WTC11 (cell line): ENCODE data around the gene RPS29. TPM values are rescaled to one million over a fixed set of nuclear protein-coding genes. Genes with fewer than 3 reads are reported as not detected.

Experiments used
- ATAC-seq: fragments of 200-7000 bp; cut with Tn5 transposase; 2 replicates; pipeline ENCODE4 v1.10.0; 2021; ENCODE audit warnings: mild to moderate bottlenecking, moderate library complexity
- CTCF ChIA-PET: fragments of 300-600 bp; sonication (Branson Sonifier 250); formaldehyde crosslinking; loops from one replicate; lab custom pipeline; 2021; ENCODE audit warnings: antibody characterized with exemption; lab: Charles Lee
- POLR2A ChIA-PET: fragments of 350-600 bp; sonication (Branson Sonifier 250); formaldehyde crosslinking; loops from one replicate; lab custom pipeline; 2021; ENCODE audit warnings: antibody characterized with exemption; lab: Charles Lee
- DNase-seq: peaks from one replicate; pipeline ENCODE4 v3.0.0; 2021; ENCODE audit warnings: low spot score
- H3K27ac Mint-ChIP-seq: 2 replicates; pipeline ENCODE4 v1.8.0; 2021; ENCODE audit warnings: mixed read lengths
- H3K27me3 Mint-ChIP-seq: 2 replicates; pipeline ENCODE4 v1.8.0; 2021; ENCODE audit warnings: low read depth, mild to moderate bottlenecking, moderate library complexity, mixed read lengths
- H3K36me3 Mint-ChIP-seq: 2 replicates; pipeline ENCODE4 v1.8.0; 2021; ENCODE audit warnings: mixed read lengths
- H3K4me1 Mint-ChIP-seq: 2 replicates; pipeline ENCODE4 v1.8.0; 2022; ENCODE audit warnings: mixed read lengths
- H3K4me3 Mint-ChIP-seq: 2 replicates; pipeline ENCODE4 v1.8.0; 2021; ENCODE audit warnings: mild to moderate bottlenecking, moderate library complexity, mixed read lengths
- H3K9me3 Mint-ChIP-seq: 2 replicates; pipeline ENCODE4 v1.8.0; 2021; ENCODE audit warnings: mixed read lengths
- E2F5 ChIP-seq: sonication (generic); formaldehyde crosslinking; IDR thresholded peaks from 2 replicates; pipeline ENCODE4 v1.8.1; 2022; ENCODE audit warnings: mild to moderate bottlenecking, moderate library complexity, missing genetic modification reagents
- ESRRA ChIP-seq: sonication (generic); formaldehyde crosslinking; IDR thresholded peaks from 2 replicates; pipeline ENCODE4 v1.8.1; 2022; ENCODE audit warnings: mild to moderate bottlenecking, missing genetic modification reagents, borderline replicate concordance
- GTF2I ChIP-seq: fragments of 250-450 bp; sonication (Bioruptor Pico); conservative IDR thresholded peaks from 2 replicates; pipeline ENCODE4 v1.4.0; 2021; ENCODE audit warnings: mild to moderate bottlenecking
- IRF2 ChIP-seq: sonication (generic); formaldehyde crosslinking; IDR thresholded peaks from 2 replicates; pipeline ENCODE4 v1.8.0; 2022; ENCODE audit warnings: low read depth, missing genetic modification reagents, borderline replicate concordance
- NFATC4 ChIP-seq: fragments of 250-450 bp; sonication (Bioruptor Pico); IDR thresholded peaks from 2 replicates; pipeline ENCODE4 v1.9.0; 2021; ENCODE audit warnings: mild to moderate bottlenecking
- TEAD1 ChIP-seq: sonication (generic); formaldehyde crosslinking; IDR thresholded peaks from 2 replicates; pipeline ENCODE4 v1.8.0; 2022; ENCODE audit warnings: mild to moderate bottlenecking, missing genetic modification reagents
- TEAD4 ChIP-seq: sonication (generic); formaldehyde crosslinking; IDR thresholded peaks from 2 replicates; pipeline ENCODE4 v1.8.0; 2022; ENCODE audit warnings: mild to moderate bottlenecking, missing genetic modification reagents
- ZBTB43 ChIP-seq: sonication (generic); formaldehyde crosslinking; IDR thresholded peaks from 2 replicates; pipeline ENCODE4 v1.8.1; 2023; ENCODE audit warnings: mild to moderate bottlenecking, missing genetic modification reagents
- ZMAT4 ChIP-seq: fragments of 250-450 bp; sonication (Bioruptor Pico); IDR thresholded peaks from 2 replicates; pipeline ENCODE4 v1.9.0; 2021; ENCODE audit warnings: mild to moderate bottlenecking
- ZNF121 ChIP-seq: sonication (generic); formaldehyde crosslinking; IDR thresholded peaks from 2 replicates; pipeline ENCODE4 v1.8.0; 2023; ENCODE audit warnings: missing genetic modification reagents
- ZNF281 ChIP-seq: sonication (generic); formaldehyde crosslinking; IDR thresholded peaks from 2 replicates; pipeline ENCODE4 v1.8.0; 2023; ENCODE audit warnings: mild to moderate bottlenecking, missing genetic modification reagents
- ZNF425 ChIP-seq: fragments of 250-450 bp; sonication (Bioruptor Pico); conservative IDR thresholded peaks from 2 replicates; pipeline ENCODE4 v1.9.0; 2021; ENCODE audit warnings: mild to moderate bottlenecking
- ZNF512 ChIP-seq: sonication (generic); formaldehyde crosslinking; IDR thresholded peaks from 2 replicates; pipeline ENCODE4 v1.8.1; 2022; ENCODE audit warnings: missing genetic modification reagents, borderline replicate concordance
- ZNF671 ChIP-seq: fragments of 250-450 bp; sonication (Bioruptor Pico); IDR thresholded peaks from 2 replicates; pipeline ENCODE4 v1.8.0; 2021; ENCODE audit warnings: mild to moderate bottlenecking
- total RNA-seq: library from RNA; stranded (reverse); gene quantifications from 3 replicates; pipeline ENCODE4 v1.2.3, GENCODE V29; 2021

The RPS29 gene
- total RNA-seq, 1 experiment from 2014 or later, result 2,168 TPM

- CTCF ChIA-PET, result interaction anchor here (0.7 to 1.2 kb wide), 3 partner anchors 10 to 400 kb away, joined by 3 to 8 read pairs (median 3); partner anchors contain the start of gene NEMF
- TF ChIP-seq GTF2I (CRISPR knock-in tag), result 0 out of 2 replicates have a peak, but pooled peaks have one; percentile 65
- no peak for TF ChIP-seq ESRRA (CRISPR knock-in tag)
- TF ChIP-seq TEAD4 (CRISPR knock-in tag), result no peak
- DNase-seq (no peak), ATAC-seq (no peak)
- POLR2A ChIA-PET, result interaction anchor here (0.9 to 1.3 kb wide), 2 partner anchors 10 to 228 kb away, joined by 3 to 5 read pairs; partner anchors contain the start of gene NEMF
- peak overlapping the region; percentile 32; the same call in 1 of the 2 replicates for H3K27ac Mint-ChIP-seq
- no peaks in the 10 kb centered on the region for H3K27me3 Mint-ChIP-seq
- no peaks in the 10 kb centered on the region for H3K9me3 Mint-ChIP-seq
- H3K4me1 Mint-ChIP-seq, result peaks cover 17% of the 10 kb centered on the region
- H3K36me3 Mint-ChIP-seq, result peaks cover 21% of the 10 kb centered on the region
- no peak overlapping the region for H3K4me3 Mint-ChIP-seq
Observed at GRCh38 chr14:49623941-49624839, 38.0 kb upstream of the RPS29 start.

- no peaks in the 10 kb centered on the region for H3K9me3 Mint-ChIP-seq
- H3K36me3 Mint-ChIP-seq, result peaks cover 26% of the 10 kb centered on the region
- CTCF ChIA-PET, result interaction anchor here (1.2 to 3.7 kb wide), 3 partner anchors 11 to 229 kb away, joined by 3 to 24 read pairs (median 8); partner anchors contain the start of gene NEMF
- H3K4me3 Mint-ChIP-seq, result no peak overlapping the region
- no peak for ATAC-seq
- TF ChIP-seq ZNF671 (no peak), TEAD1 (CRISPR knock-in tag) (no peak), ZNF121 (no peak), IRF2 (CRISPR knock-in tag) (no peak), NFATC4 (no peak), ZNF281 (no peak), ZMAT4 (CRISPR knock-in tag) (no peak), E2F5 (CRISPR knock-in tag) (no peak), ZBTB43 (CRISPR knock-in tag) (no peak), TEAD4 (CRISPR knock-in tag) (no peak), ZNF425 (no peak), ZNF512 (no peak)
- TF ChIP-seq, all 79 proteins: peak for 0
- no peaks in the 10 kb centered on the region for H3K27me3 Mint-ChIP-seq
- H3K27ac Mint-ChIP-seq, result no peak overlapping the region
- POLR2A ChIA-PET, result interaction anchor here (1.3 kb wide), 1 partner anchor 11 kb away, joined by 5 read pairs; no protein-coding TSS in a partner anchor
- no peak for DNase-seq
- H3K4me1 Mint-ChIP-seq, result peaks cover 23% of the 10 kb centered on the region
Observed at GRCh38 chr14:49623387-49623786, 37.2 kb upstream of the RPS29 start.
